ENCODE measurements around the gene GALNT17.

DNA sequence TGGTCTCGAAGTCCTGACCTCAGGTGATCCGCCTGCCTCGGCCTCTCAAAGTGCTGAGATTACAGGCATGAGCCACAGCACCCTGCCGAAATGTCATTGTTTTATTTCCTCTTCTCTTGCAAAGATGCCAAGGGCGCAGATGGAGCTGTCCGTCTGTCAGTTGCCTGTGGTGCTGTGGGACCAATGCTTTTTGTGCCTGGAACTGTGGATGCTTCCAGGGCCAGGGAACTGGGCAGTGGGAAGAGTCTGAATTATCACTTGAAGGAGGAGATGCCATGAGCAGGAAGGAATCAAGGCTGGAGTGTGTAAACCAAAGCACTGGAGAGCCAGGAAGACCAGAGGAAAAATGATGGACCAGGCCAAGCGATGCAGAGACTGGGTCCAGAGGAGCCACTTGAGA is 459.9 kb downstream of the GALNT17 start:
- TF ChIP-seq POLR2AphosphoS5 (IDR thresholded peaks at IDR 0.05; ENCODE audit: borderline replicate concordance, low read depth, low read length): no peak
- no peak for TF ChIP-seq EZH2 (IDR thresholded peaks at IDR 0.05)
